Activated naive CD4-positive, alpha-beta T cell treated with anti-CD3 and anti-CD28 coated beads, Interleukin-2, amount 50 U/mL, for 24 hours (primary cell): ENCODE data around the gene SMAD3.

Experiments used
- H3K27ac Mint-ChIP-seq: one replicate; pipeline ENCODE4 v1.8.0; 2021; ENCODE audit warnings: mild to moderate bottlenecking, mixed read lengths
- H3K27me3 Mint-ChIP-seq: one replicate; pipeline ENCODE4 v1.8.0; 2021; ENCODE audit warnings: mixed read lengths
- H3K36me3 Mint-ChIP-seq: one replicate; pipeline ENCODE4 v1.8.0; 2021; ENCODE audit warnings: mixed read lengths
- H3K4me1 Mint-ChIP-seq: one replicate; pipeline ENCODE4 v1.8.0; 2021; ENCODE audit warnings: mixed read lengths
- H3K4me3 Mint-ChIP-seq: one replicate; pipeline ENCODE4 v1.8.0; 2021; ENCODE audit warnings: mild to moderate bottlenecking, mixed read lengths
- H3K9me3 Mint-ChIP-seq: one replicate; pipeline ENCODE4 v1.8.0; 2021; ENCODE audit warnings: mixed read lengths

The SMAD3 gene

GRCh38 chr15:67138891-67139855, 73.8 kb downstream of the SMAD3 start:
- no peak overlapping the region for H3K4me3 Mint-ChIP-seq
- peaks cover 88% of the 10 kb centered on the region for H3K4me1 Mint-ChIP-seq
- no peaks in the 10 kb centered on the region for H3K9me3 Mint-ChIP-seq
- no peak overlapping the region for H3K27ac Mint-ChIP-seq
- peaks cover 4% of the 10 kb centered on the region for H3K36me3 Mint-ChIP-seq
- no peaks in the 10 kb centered on the region for H3K27me3 Mint-ChIP-seq

GRCh38 chr15:67140078-67140833, 74.9 kb downstream of the SMAD3 start:
- no peak overlapping the region for H3K4me3 Mint-ChIP-seq

GRCh38 chr15:67142092-67142766, 76.8 kb downstream of the SMAD3 start:
- no peaks in the 10 kb centered on the region for H3K9me3 Mint-ChIP-seq
- H3K4me1 Mint-ChIP-seq, result peaks cover 89% of the 10 kb centered on the region
- H3K36me3 Mint-ChIP-seq, result peaks cover 2% of the 10 kb centered on the region
- H3K27me3 Mint-ChIP-seq, result no peaks in the 10 kb centered on the region
- peak overlapping the region; percentile 14 for H3K27ac Mint-ChIP-seq
- H3K4me3 Mint-ChIP-seq, result no peak overlapping the region

More at GRCh38 chr15:67140078-67140833, 74.9 kb downstream of the SMAD3 start:
- H3K9me3 Mint-ChIP-seq, result no peaks in the 10 kb centered on the region
- H3K36me3 Mint-ChIP-seq, result peaks cover 2% of the 10 kb centered on the region
- H3K27me3 Mint-ChIP-seq, result no peaks in the 10 kb centered on the region
- peaks cover 88% of the 10 kb centered on the region for H3K4me1 Mint-ChIP-seq
- H3K27ac Mint-ChIP-seq, result no peak overlapping the region

- Mint-ChIP-seq H3K4me1 (peaks cover 89% of the 10 kb centered on the region), H3K27me3 (no peaks in the 10 kb centered on the region), H3K9me3 (no peaks in the 10 kb centered on the region), H3K36me3 (peaks cover 2% of the 10 kb centered on the region), H3K27ac (peak overlapping the region; percentile 30), H3K4me3 (no peak overlapping the region)
Observed at GRCh38 chr15:67142767-67143100, 77.3 kb downstream of the SMAD3 start.

- Mint-ChIP-seq H3K4me1 (peaks cover 91% of the 10 kb centered on the region), H3K27me3 (no peaks in the 10 kb centered on the region), H3K27ac (peak overlapping the region; percentile 53), H3K9me3 (no peaks in the 10 kb centered on the region), H3K36me3 (no peaks in the 10 kb centered on the region), H3K4me3 (no peak overlapping the region)
Observed at GRCh38 chr15:67143646-67144045, 78.2 kb downstream of the SMAD3 start.

- Mint-ChIP-seq H3K36me3 (no peaks in the 10 kb centered on the region), H3K27ac (peak overlapping the region; percentile 8), H3K9me3 (no peaks in the 10 kb centered on the region), H3K4me3 (no peak overlapping the region), H3K27me3 (no peaks in the 10 kb centered on the region), H3K4me1 (peaks cover 95% of the 10 kb centered on the region)
Observed at GRCh38 chr15:67144609-67145311, 79.4 kb downstream of the SMAD3 start.

- Mint-ChIP-seq H3K36me3 (no peaks in the 10 kb centered on the region), H3K4me3 (no peak overlapping the region), H3K27me3 (no peaks in the 10 kb centered on the region), H3K9me3 (no peaks in the 10 kb centered on the region), H3K27ac (peak overlapping the region; percentile 30), H3K4me1 (peaks cover 95% of the 10 kb centered on the region)
Observed at GRCh38 chr15:67145312-67145610, 79.9 kb downstream of the SMAD3 start.

GRCh38 chr15:67145710-67146109, 80.3 kb downstream of the SMAD3 start:
- Mint-ChIP-seq H3K9me3 (no peaks in the 10 kb centered on the region), H3K4me3 (peak overlapping the region; percentile 59), H3K36me3 (no peaks in the 10 kb centered on the region), H3K4me1 (peaks cover 95% of the 10 kb centered on the region), H3K27me3 (no peaks in the 10 kb centered on the region), H3K27ac (peak overlapping the region; percentile 96)

GRCh38 chr15:67146234-67146633, 80.8 kb downstream of the SMAD3 start:
- H3K36me3 Mint-ChIP-seq, result no peaks in the 10 kb centered on the region
- no peaks in the 10 kb centered on the region for H3K27me3 Mint-ChIP-seq
- peaks cover 93% of the 10 kb centered on the region for H3K4me1 Mint-ChIP-seq
- H3K4me3 Mint-ChIP-seq, result peak overlapping the region; percentile 59
- no peaks in the 10 kb centered on the region for H3K9me3 Mint-ChIP-seq
- peak overlapping the region; percentile 96 for H3K27ac Mint-ChIP-seq

GRCh38 chr15:67146875-67147381, 81.5 kb downstream of the SMAD3 start:
- Mint-ChIP-seq H3K4me3 (peak overlapping the region; percentile 76), H3K9me3 (no peaks in the 10 kb centered on the region), H3K27ac (peak overlapping the region; percentile 96), H3K27me3 (no peaks in the 10 kb centered on the region), H3K36me3 (no peaks in the 10 kb centered on the region), H3K4me1 (peaks cover 88% of the 10 kb centered on the region)

GRCh38 chr15:67147396-67147949, 82.1 kb downstream of the SMAD3 start:
- Mint-ChIP-seq H3K9me3 (no peaks in the 10 kb centered on the region), H3K4me3 (peak overlapping the region; percentile 76), H3K27ac (peak overlapping the region; percentile 96), H3K36me3 (no peaks in the 10 kb centered on the region), H3K27me3 (no peaks in the 10 kb centered on the region), H3K4me1 (peaks cover 88% of the 10 kb centered on the region)

GRCh38 chr15:67148196-67148701, 82.8 kb downstream of the SMAD3 start:
- H3K4me3 Mint-ChIP-seq, result peak overlapping the region; percentile 54

GRCh38 chr15:67149068-67149772, 83.8 kb downstream of the SMAD3 start:
- Mint-ChIP-seq H3K4me1 (peaks cover 83% of the 10 kb centered on the region), H3K27me3 (no peaks in the 10 kb centered on the region), H3K27ac (peak overlapping the region; percentile 71), H3K4me3 (no peak overlapping the region), H3K9me3 (no peaks in the 10 kb centered on the region), H3K36me3 (peaks cover 1% of the 10 kb centered on the region)

More at GRCh38 chr15:67148196-67148701, 82.8 kb downstream of the SMAD3 start:
- Mint-ChIP-seq H3K27ac (peak overlapping the region; percentile 71), H3K27me3 (no peaks in the 10 kb centered on the region), H3K9me3 (no peaks in the 10 kb centered on the region), H3K36me3 (peaks cover 1% of the 10 kb centered on the region), H3K4me1 (peaks cover 87% of the 10 kb centered on the region)

GRCh38 chr15:67149773-67150022, 84.3 kb downstream of the SMAD3 start:
- Mint-ChIP-seq H3K4me3 (peak overlapping the region; percentile 58), H3K27me3 (no peaks in the 10 kb centered on the region)

More at GRCh38 chr15:67149773-67150022, 84.3 kb downstream of the SMAD3 start:
- no peaks in the 10 kb centered on the region for H3K9me3 Mint-ChIP-seq
- H3K4me1 Mint-ChIP-seq, result peaks cover 78% of the 10 kb centered on the region
- peaks cover 1% of the 10 kb centered on the region for H3K36me3 Mint-ChIP-seq
- H3K27ac Mint-ChIP-seq, result peak overlapping the region; percentile 90
